Heart left ventricle (tissue), 16 donors: ENCODE results near the gene UBE2Q1. TPM values are rescaled to one million over a fixed set of nuclear protein-coding genes. Genes with fewer than 3 reads are reported as not detected.
A peak's percentile ranks its signal among the peaks of the same experiment; 100 is the strongest.

ENCODE experiments used
- ATAC-seq, 4 donors: fragments of 200-7000 bp; cut with Tn5 transposase; one replicate each; pipeline ENCODE4 v1.9.1; 2020 to 2022; ENCODE audit warnings: moderate library complexity in 4 of 4, mild to moderate bottlenecking in 3 of 4, moderate number of reproducible peaks in 1 of 4
- DNase-seq, 5 donors: peaks; one replicate each; pipeline ENCODE4 v3.0.0-alpha.2; 2020
- H3K27ac ChIP-seq, 12 donors: fragments of 200-600 bp; sonication (generic) in 4 of 12; one replicate each; pipeline versions ENCODE4 v1.5.0 to v1.8.0; 2016 to 2022; ENCODE audit warnings: mild to moderate bottlenecking in 2 of 12
- H3K27me3 ChIP-seq, 9 donors: fragments of 200-600 bp; sonication (generic) in 2 of 9; one replicate each; pipeline versions ENCODE4 v1.5.1 to v1.8.0; 2016 to 2022; ENCODE audit warnings: mild to moderate bottlenecking in 3 of 9
- H3K36me3 ChIP-seq, 9 donors: fragments of 200-600 bp; sonication (generic) in 2 of 9; one replicate each; pipeline versions ENCODE4 v1.5.0 to v1.8.0; 2018 to 2022; ENCODE audit warnings: mild to moderate bottlenecking in 2 of 9
- H3K4me1 ChIP-seq, 12 donors: fragments of 200-600 bp; sonication (generic) in 4 of 12; one replicate each; pipeline versions ENCODE4 v1.5.0 to v1.8.0; 2016 to 2022; ENCODE audit warnings: mild to moderate bottlenecking in 3 of 12
- H3K4me3 ChIP-seq, 12 donors: fragments of 200-600 bp; sonication (generic) in 4 of 12; one replicate each; pipeline versions ENCODE4 v1.5.0 to v1.8.0; 2017 to 2022; ENCODE audit warnings: mild to moderate bottlenecking in 9 of 12, moderate library complexity in 4 of 12
- H3K9me3 ChIP-seq, 12 donors: fragments of 200-600 bp; sonication (generic) in 4 of 12; one replicate each; pipeline versions ENCODE4 v1.5.0 to v1.8.0; 2016 to 2022; ENCODE audit warnings: mild to moderate bottlenecking in 1 of 12
- CTCF ChIP-seq, 12 donors: fragments of 200-600 bp; sonication (generic) in 4 of 12; IDR thresholded peaks; one replicate each; pipeline versions ENCODE4 v1.5.0 to v1.8.0; 2018 to 2022; ENCODE audit warnings: antibody characterized with exemption in 12 of 12, mild to moderate bottlenecking in 5 of 12
- POLR2A ChIP-seq, 2 donors: fragments of 450-650 bp; IDR thresholded peaks; one replicate each; pipeline ENCODE4 v1.6.1; 2017; ENCODE audit warnings: antibody characterized with exemption in 2 of 2, mild to moderate bottlenecking in 2 of 2, moderate library complexity in 2 of 2
- WGBS, 4 donors: extraction: QIAGEN DNeasy Blood & Tissue Kit in 2 of 4; methylation state at CpG; one replicate each; pipeline versions ENCODE4 v1.1.5 to v1.1.7; 2013 to 2018; 5-methylcytosine and 5-hydroxymethylcytosine counted together
- intact Hi-C, 10 donors: fragments of 100-400 bp; cut with DNase I; formaldehyde crosslinking; loops; one replicate each; pipeline versions ENCODE4 v1.11.1 to v1.14.2; 2022
- polyA plus RNA-seq, 2 donors: library from polyadenylated mRNA; stranded (reverse); fragments of 200-250 nt; gene quantifications; one replicate each; pipeline ENCODE4 v1.2.3, GENCODE V29; 2013
- total RNA-seq, 9 donors: library from RNA; depleted of rRNA in 2 of 9; stranded (reverse); fragments of >200 nt in 2 of 9; fragmentation: NEBNext Ultra II Directional in 3 of 9; extraction: Animal tissue kit (Norgen Biotek cat#: 25700) in 3 of 9; gene quantifications; one replicate each; pipeline versions ENCODE4 v1.1.0 to v1.2.4, GENCODE V29; 2016 to 2023
- donor health status: ischemic (EF 13 %, LVEDD 7.1; RV severe dilation, severe dysfunction).
- donor health status: healthy with polysubstance abuse.
- donor health status: DM: no; HTN: yes; CAD: no.
- donor health status: DM: no; HTN: no; CAD: no.
- donor health status: ischemic (EF 25% LVEDD 6.9; RV normal size, moderate dysfunction).
- donor health status: ischemic (EF 25% LVEDD 5.7; RV mildly dilated, moderate dysfunction).
- donor health status: healthy.
- donor health status: DM: yes; HTN: yes; CAD: no.
- donor health status: ischemic (EF 35%, LVEDD 5.7; RV mildly dilated, moderate dysfunction).
- donor health status: nonischemic (EF 11% LVEDD 7.7; RV severe dilation, severe dysfunction).
- donor health status: DM: yes; HTN: yes; CAD: no.
- donor health status: PGD.
- donor health status: ischemic (EF 29% LVEDD 5.4; RV normal size, mild dysfunction).
- donor health status: nonischemic (EF 23%, LVEDD 6.1; RV moderate dilation, normal function).

UBE2Q1 gene
- total and polyA plus RNA-seq, 11 donors, result 22.1 to 79.4 (median 57.2) TPM

GRCh38 chr1:154519591-154519991 lies 38.9 kb downstream of the UBE2Q1 start:
- peak in 1 of 5 donors; percentile 34 for DNase-seq
- ATAC-seq, result peak in 2 of 4 donors; percentile 51 to 58
- Histone ChIP-seq H3K9me3 (no peaks in the 10 kb centered on the region), H3K4me1 (peaks cover 0 to 34% (median 20%) of the 10 kb centered on the region in 12 donors), H3K4me3 (no peak overlapping the region), H3K27me3 (no peaks in the 10 kb centered on the region), H3K36me3 (peaks cover 0 to 10% (median 0%) of the 10 kb centered on the region in 9 donors), H3K27ac (peak overlapping the region in 4 of 12 donors; percentile 9 to 60 (median 15))
- WGBS, 4 donors, result 60 to 71% (median 71%) methylated on average over 9 of the region's 9 CpGs
- TF ChIP-seq POLR2A (IDR thresholded peaks at IDR 0.05) (no peak), CTCF (IDR thresholded peaks at IDR 0.05) (no peak)
- intact Hi-C loops, result no loop called here

- Histone ChIP-seq H3K36me3 (no peaks in the 10 kb centered on the region), H3K4me3 (no peak overlapping the region), H3K27ac (no peak overlapping the region), H3K9me3 (no peaks in the 10 kb centered on the region), H3K27me3 (no peaks in the 10 kb centered on the region), H3K4me1 (peaks cover 0 to 34% (median 20%) of the 10 kb centered on the region in 12 donors)
- DNase-seq (no peak), ATAC-seq (no peak)
- TF ChIP-seq CTCF (IDR thresholded peaks at IDR 0.05) (no peak), POLR2A (IDR thresholded peaks at IDR 0.05) (no peak)
- 88 to 97% (median 96%) methylated on average over 11 of the region's 11 CpGs for WGBS, 4 donors
- intact Hi-C loops, result no loop called here
Measured at GRCh38 chr1:154517661-154518060, 40.8 kb downstream of the UBE2Q1 start.

GRCh38 chr1:154514066-154514553 lies 44.4 kb downstream of the UBE2Q1 start:
- Histone ChIP-seq H3K4me1 (peaks cover 0 to 6% (median 0%) of the 10 kb centered on the region in 12 donors), H3K9me3 (no peaks in the 10 kb centered on the region), H3K27ac (no peak overlapping the region), H3K27me3 (no peaks in the 10 kb centered on the region), H3K4me3 (no peak overlapping the region), H3K36me3 (no peaks in the 10 kb centered on the region)
- 89 to 90% (median 89%) methylated on average over 7 of the region's 7 CpGs for WGBS, 4 donors
- no peak for DNase-seq
- no peak for ATAC-seq
- intact Hi-C loops, result no loop called here
- TF ChIP-seq CTCF (IDR thresholded peaks at IDR 0.05) (no peak), POLR2A (IDR thresholded peaks at IDR 0.05) (no peak)

GRCh38 chr1:154512760-154513159 lies 45.7 kb downstream of the UBE2Q1 start:
- DNase-seq (no peak), ATAC-seq (no peak)
- intact Hi-C loops, result no loop called here
- no peak for TF ChIP-seq POLR2A (IDR thresholded peaks at IDR 0.05)
- TF ChIP-seq CTCF (IDR thresholded peaks at IDR 0.05), result no peak
- Histone ChIP-seq H3K27me3 (no peaks in the 10 kb centered on the region), H3K36me3 (peaks cover 0 to 3% (median 0%) of the 10 kb centered on the region in 9 donors), H3K27ac (no peak overlapping the region), H3K4me1 (no peaks in the 10 kb centered on the region), H3K4me3 (no peak overlapping the region), H3K9me3 (no peaks in the 10 kb centered on the region)
- 84 to 94% (median 87%) methylated on average over 3 of the region's 3 CpGs for WGBS, 4 donors
